Large intestine (tissue), 3 donors: ENCODE results near the gene HIVEP3. TPM values are rescaled to one million over a fixed set of nuclear protein-coding genes. Genes with fewer than 3 reads are reported as not detected.

ENCODE experiments used
- DNase-seq, 2 donors: peaks; one replicate each; pipeline versions ENCODE4 v3.0.0 to v3.0.0-alpha.2; 2013
- H3K27ac ChIP-seq: one replicate; pipeline ENCODE4 v1.5.1; 2013; ENCODE audit warnings: low read length
- H3K27me3 ChIP-seq: 2 replicates; pipeline ENCODE4 v1.6.1; 2013; ENCODE audit warnings: low read length; ENCODE audit not compliant: control insufficient read depth, insufficient read depth
- H3K36me3 ChIP-seq: 2 replicates; pipeline ENCODE4 v1.6.1; 2013; ENCODE audit warnings: low read length; ENCODE audit not compliant: control insufficient read depth, insufficient read depth
- H3K4me1 ChIP-seq: one replicate; pipeline ENCODE4 v1.6.1; 2013; ENCODE audit warnings: low read length; ENCODE audit not compliant: control insufficient read depth, insufficient read depth
- H3K4me3 ChIP-seq: one replicate; pipeline ENCODE4 v1.5.1; 2013; ENCODE audit warnings: low read length
- H3K9me3 ChIP-seq: one replicate; pipeline ENCODE4 v1.6.1; 2013; ENCODE audit warnings: mild to moderate bottlenecking, low read depth, low read length, moderate library complexity; ENCODE audit not compliant: control insufficient read depth
- WGBS: methylation state at CpG from one replicate; pipeline ENCODE4 v1.1.5; 2013; ENCODE audit warnings: low lambda C conversion rate; ENCODE audit not compliant: insufficient coverage; 5-methylcytosine and 5-hydroxymethylcytosine counted together
- polyA plus RNA-seq: library from polyadenylated mRNA; unstranded; fragments of 120-200 nt; gene quantifications from one replicate; pipeline ENCODE4 v1.2.1, GENCODE V29; 2013

The HIVEP3 gene
- polyA plus RNA-seq, 1 donor: 2.6 TPM

DNA sequence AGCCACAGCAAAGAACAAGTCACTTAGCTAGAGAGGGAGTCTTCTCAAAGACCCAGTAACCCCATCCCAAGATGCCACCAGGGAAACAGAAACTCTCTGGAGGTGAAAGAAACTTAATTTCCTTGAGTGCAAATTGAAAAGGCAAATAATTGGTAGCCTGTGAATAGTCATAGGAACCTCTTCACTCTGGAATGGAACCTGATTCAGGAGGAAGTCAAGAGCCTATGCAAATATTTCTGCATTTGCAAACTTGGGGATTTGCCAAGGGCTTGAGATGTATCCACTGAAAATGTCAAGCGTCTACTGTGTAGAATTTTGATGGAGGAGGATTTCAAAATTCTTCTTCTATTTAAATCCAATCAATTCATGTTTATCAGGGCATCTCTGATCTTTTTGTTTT lies 5.7 kb downstream of the HIVEP3 start:
- no peaks in the 10 kb centered on the region for H3K36me3 ChIP-seq
- no CpG with 5 or more reads among the region's 1 CpG for WGBS
- H3K9me3 ChIP-seq: no peaks in the 10 kb centered on the region
- H3K4me3 ChIP-seq: no peak overlapping the region
- DNase-seq: no peak
- H3K27me3 ChIP-seq: peaks cover 27% of the 10 kb centered on the region
- no peaks in the 10 kb centered on the region for H3K4me1 ChIP-seq
- H3K27ac ChIP-seq: no peak overlapping the region

DNA sequence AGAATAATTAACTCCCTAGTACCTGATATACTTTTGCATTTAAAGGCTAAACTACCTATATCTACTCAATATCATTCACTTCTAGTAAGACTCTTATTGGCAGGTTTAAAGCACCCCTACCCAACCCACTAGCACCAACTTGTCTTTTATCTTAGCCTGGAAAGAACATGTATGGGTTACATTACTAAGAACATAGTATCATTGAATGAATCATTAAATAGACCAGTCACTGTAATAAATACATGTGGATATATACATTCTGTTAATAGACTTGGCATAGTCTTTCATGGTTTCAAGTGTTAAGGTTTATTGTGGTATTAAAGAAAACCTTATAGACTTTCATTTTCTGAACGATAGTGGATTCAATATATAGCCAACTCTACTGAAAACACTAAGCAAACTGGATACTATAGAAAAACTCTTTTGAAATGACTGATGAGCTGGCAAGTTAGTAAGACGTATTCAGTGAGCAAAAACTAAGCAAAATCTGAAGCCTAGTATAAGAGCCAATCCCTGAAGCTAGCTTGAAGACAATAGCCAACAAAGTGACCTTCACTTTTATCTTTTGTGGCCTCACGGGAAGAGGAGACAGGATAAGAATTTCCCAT lies 10.3 kb downstream of the HIVEP3 start:
- H3K4me3 ChIP-seq: no peak overlapping the region
- H3K27me3 ChIP-seq: peaks cover 5% of the 10 kb centered on the region
- WGBS: 17% methylated on average over 1 of the region's 3 CpGs
- no peaks in the 10 kb centered on the region for H3K9me3 ChIP-seq
- H3K36me3 ChIP-seq: no peaks in the 10 kb centered on the region
- no peak overlapping the region for H3K27ac ChIP-seq
- no peaks in the 10 kb centered on the region for H3K4me1 ChIP-seq
- no peak for DNase-seq

DNA sequence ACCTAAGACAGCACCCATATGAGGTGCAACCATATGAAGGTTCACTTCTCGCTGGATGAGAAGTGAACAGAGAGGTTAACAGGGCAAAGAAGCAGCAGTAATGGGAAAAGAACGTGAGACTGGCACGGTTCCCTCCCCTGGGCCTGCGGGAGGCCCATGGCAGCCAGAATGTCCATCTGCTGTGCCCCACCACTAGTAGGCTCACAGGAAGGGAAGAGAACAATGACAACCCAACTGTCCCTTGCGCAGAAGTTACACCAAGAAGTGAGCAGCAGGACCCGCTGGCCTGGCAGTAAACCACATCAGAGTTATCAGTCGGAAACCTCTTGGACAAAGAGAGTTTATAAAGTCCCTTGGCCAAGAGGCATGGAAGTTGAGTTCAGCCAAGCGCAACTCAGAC lies 11.3 kb downstream of the HIVEP3 start:
- H3K9me3 ChIP-seq: no peaks in the 10 kb centered on the region
- H3K4me3 ChIP-seq: no peak overlapping the region

DNA sequence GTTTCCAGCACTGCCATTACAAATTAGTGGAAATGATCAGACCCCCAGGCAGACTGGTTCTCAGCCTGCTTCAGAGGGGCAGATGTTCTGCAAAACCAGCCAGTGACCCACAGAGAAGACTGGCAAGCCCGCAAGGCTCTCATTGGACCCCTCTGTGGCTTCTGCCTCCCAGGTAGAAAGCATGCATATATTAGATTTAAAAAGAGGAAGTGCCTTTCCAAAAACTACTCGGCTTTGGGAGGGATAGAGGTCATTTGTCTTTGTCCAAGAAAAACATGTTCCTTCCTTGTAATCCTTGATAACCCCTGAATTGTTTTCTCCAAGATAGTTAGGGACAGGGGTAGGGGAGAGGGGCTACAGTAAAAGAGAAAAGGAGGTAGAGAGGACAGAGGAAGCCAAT lies 11.8 kb downstream of the HIVEP3 start:
- H3K36me3 ChIP-seq: no peaks in the 10 kb centered on the region
- no peak overlapping the region for H3K4me3 ChIP-seq
- no peaks in the 10 kb centered on the region for H3K4me1 ChIP-seq
- H3K9me3 ChIP-seq: no peaks in the 10 kb centered on the region
- no peak overlapping the region for H3K27ac ChIP-seq
- WGBS: 100% methylated on average over 1 of the region's 2 CpGs
- no peak for DNase-seq
- H3K27me3 ChIP-seq: peaks cover 2% of the 10 kb centered on the region

More for the DNA sequence above, 11.3 kb downstream of the HIVEP3 start:
- Histone ChIP-seq H3K4me1 (no peaks in the 10 kb centered on the region), H3K27ac (no peak overlapping the region), H3K27me3 (peaks cover 2% of the 10 kb centered on the region), H3K36me3 (no peaks in the 10 kb centered on the region)
- WGBS: no CpG with 5 or more reads among the region's 8 CpGs
- DNase-seq: no peak

DNA sequence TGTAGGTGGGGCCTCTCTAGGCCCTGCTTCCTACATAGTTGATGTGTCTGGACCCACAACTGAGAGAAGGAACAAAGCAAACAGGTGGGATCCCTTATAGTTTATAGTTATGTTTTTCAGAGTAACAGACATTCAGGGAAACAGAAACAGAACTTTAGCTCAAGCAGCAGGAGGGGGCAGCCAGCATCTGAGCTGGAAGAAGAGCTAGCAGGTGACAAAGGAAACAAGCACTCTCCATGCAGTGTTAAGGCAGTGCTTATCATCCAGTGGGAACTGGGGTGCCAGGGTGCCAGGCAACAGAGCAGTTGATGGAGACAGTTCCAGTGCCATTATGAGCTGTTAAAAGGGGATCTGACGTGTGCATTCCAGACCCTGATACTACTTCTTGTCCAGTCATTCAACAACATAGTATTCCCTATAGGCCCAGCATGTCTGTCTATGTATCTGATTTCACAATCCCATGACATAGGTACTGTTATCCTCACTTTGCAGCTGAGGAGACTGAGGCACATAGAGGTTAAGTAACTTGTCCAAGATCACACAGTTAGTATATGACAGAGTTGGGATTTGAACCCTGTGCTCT lies 13.5 kb downstream of the HIVEP3 start:
- H3K27ac ChIP-seq: no peak overlapping the region
- no CpG with 5 or more reads among the region's 1 CpG for WGBS
- DNase-seq: no peak
- no peaks in the 10 kb centered on the region for H3K9me3 ChIP-seq
- peaks cover 2% of the 10 kb centered on the region for H3K27me3 ChIP-seq
- no peaks in the 10 kb centered on the region for H3K36me3 ChIP-seq
- no peak overlapping the region for H3K4me3 ChIP-seq
- H3K4me1 ChIP-seq: no peaks in the 10 kb centered on the region

DNA sequence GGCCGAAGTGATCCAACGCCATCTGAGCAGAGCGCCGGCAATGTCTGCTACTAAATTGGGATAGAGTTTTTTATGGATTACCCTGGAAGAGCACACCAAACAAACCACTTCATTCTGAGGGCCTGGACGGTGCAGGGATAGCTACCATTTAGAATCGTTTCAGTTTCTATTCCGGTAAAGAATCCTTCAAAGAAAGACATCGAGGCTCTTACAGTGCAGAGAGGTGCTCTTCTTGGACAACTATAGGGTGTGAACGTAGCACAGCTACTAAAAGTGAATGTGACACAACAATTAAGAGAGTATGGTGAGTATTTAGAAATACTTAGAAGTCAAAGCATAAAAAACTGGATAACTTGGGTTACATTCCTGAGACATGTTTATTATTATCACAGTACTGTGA lies 16.1 kb downstream of the HIVEP3 start:
- no CpG with 5 or more reads among the region's 9 CpGs for WGBS

DNA sequence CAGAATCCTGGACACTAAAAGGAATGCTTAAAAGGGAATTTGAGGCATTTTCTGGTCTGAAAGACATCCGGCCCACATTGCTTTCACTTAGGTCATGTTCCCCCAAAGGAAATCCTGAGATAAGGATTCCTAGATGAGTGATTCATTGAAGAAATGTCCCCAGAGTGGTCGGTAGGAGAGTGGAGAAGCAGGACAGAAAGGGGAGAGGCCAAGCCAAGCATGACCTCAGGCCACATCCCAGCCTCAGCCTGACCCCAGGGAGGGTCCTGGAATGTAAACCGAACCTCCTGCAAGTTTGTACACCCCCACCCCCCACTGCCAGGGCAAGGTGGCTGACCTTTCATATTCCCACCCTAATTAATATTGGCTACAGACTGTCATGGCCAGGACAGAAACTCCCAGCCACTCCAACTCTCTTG lies 16.6 kb downstream of the HIVEP3 start:
- H3K27ac ChIP-seq: no peak overlapping the region
- no peak for DNase-seq

More for the DNA sequence above, 16.1 kb downstream of the HIVEP3 start:
- H3K36me3 ChIP-seq: no peaks in the 10 kb centered on the region
- H3K27me3 ChIP-seq: peaks cover 2% of the 10 kb centered on the region
- H3K9me3 ChIP-seq: no peaks in the 10 kb centered on the region
- DNase-seq: no peak
- no peak overlapping the region for H3K4me3 ChIP-seq
- H3K27ac ChIP-seq: no peak overlapping the region
- H3K4me1 ChIP-seq: no peaks in the 10 kb centered on the region

DNA sequence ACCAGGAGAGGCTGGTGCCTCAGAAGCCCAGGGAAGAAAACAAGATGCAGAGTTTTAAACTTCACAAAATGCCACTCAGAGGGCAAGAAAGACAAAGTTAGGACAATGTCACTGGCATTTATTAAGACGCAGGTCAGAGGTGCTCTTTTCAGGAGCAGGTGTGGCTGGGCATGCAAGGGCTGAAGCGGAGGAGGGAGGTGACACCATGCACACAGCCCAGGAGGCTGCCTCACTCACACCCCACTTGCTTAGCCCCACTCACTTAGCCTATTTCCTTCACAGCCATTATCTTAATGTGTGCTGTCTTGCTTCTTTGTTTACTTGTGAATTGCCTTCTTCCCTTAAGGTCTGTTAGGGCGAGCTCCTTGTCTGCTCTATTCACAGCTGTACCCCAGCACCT lies 17.2 kb downstream of the HIVEP3 start:
- WGBS: no CpG with 5 or more reads among the region's 3 CpGs
- Histone ChIP-seq H3K9me3 (no peaks in the 10 kb centered on the region), H3K4me3 (no peak overlapping the region), H3K36me3 (no peaks in the 10 kb centered on the region), H3K27ac (no peak overlapping the region), H3K27me3 (no peaks in the 10 kb centered on the region), H3K4me1 (no peaks in the 10 kb centered on the region)
- DNase-seq: no peak

More for the DNA sequence above, 16.6 kb downstream of the HIVEP3 start:
- no CpG with 5 or more reads among the region's 3 CpGs for WGBS
- Histone ChIP-seq H3K4me1 (no peaks in the 10 kb centered on the region), H3K27me3 (no peaks in the 10 kb centered on the region), H3K9me3 (no peaks in the 10 kb centered on the region), H3K36me3 (no peaks in the 10 kb centered on the region), H3K4me3 (no peak overlapping the region)

DNA sequence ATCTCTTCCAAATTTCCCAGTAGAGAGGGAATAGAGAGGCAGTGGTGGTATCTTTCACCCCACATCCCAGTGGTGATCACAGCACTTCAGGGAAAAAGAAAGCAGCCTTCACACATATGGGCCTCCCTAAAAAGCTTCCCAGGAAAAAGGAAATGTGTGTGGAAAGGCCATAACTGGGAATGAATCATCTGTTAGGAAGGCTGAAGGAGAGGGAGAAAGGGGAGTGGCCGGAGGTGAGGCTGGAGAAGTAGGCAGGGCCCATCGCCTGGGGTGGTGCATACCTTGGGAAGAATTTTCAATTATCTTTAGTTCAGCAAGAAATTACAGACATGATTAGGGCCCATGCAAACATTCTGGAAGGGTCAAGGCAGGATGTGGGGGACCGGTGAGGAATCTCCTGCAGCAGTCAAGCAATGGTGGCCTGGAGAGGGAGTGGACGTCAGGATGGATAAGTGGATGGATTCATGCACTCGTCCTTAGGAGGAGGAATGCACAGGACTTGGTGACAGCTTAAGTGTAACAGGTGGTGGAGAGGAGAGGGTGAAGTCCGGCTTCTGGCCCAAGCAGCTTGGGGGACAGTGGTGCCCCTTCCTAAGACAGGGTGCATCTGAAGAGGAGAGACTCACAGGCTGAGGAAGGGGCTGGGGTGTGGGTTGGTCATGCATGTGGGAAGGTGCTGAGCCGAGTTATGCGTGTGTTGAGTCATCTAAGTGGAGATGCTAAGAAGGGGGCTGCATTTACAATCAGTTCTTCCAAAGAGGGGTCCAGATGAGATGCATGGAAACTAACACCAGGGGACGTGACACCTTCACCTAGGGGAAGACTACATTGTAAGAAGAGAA lies 17.9 kb downstream of the HIVEP3 start:
- H3K4me1 ChIP-seq: no peaks in the 10 kb centered on the region
- no CpG with 5 or more reads among the region's 9 CpGs for WGBS
- H3K9me3 ChIP-seq: no peaks in the 10 kb centered on the region
- no peak overlapping the region for H3K27ac ChIP-seq
- DNase-seq: peak in 1 of 2 donors; percentile 49
- no peaks in the 10 kb centered on the region for H3K36me3 ChIP-seq
- H3K27me3 ChIP-seq: no peaks in the 10 kb centered on the region
- H3K4me3 ChIP-seq: no peak overlapping the region

DNA sequence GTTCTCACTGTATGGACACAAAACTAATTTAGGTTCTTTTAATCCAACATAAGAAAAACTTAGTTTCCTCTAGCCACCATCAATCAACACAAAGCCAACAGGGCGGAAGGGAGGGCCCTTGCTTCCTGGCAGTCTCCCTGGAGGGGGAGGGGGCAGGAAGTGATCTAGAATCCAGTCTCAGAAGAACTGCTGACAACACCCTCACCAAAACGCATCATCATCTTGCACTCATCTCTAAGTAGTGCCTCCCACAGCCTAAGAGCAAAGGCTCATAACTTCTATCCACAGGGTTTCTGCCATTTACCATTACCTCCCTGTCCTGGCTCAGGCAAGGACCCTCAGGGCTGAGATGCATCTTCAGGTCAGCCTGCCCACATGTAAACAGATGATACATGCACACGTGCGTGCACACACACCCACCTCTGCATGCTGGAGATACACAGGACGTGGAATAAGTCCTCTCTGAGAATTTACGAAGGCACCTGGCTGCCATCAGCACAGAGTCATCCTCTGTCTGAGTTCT lies 20.5 kb downstream of the HIVEP3 start:
- Histone ChIP-seq H3K36me3 (no peaks in the 10 kb centered on the region), H3K27me3 (no peaks in the 10 kb centered on the region), H3K4me3 (no peak overlapping the region), H3K9me3 (no peaks in the 10 kb centered on the region), H3K27ac (no peak overlapping the region), H3K4me1 (peaks cover 6% of the 10 kb centered on the region)
- DNase-seq: peak in 1 of 2 donors; percentile 20
- WGBS: no CpG with 5 or more reads among the region's 6 CpGs
